SK-N-SH treated with all-trans-retinoic acid at 6 μM for 48 hours (cell line): Measurements from ENCODE around the gene VARS1.

Source experiments
- ARNTL ChIP-seq: fragments of 450-650 bp; formaldehyde crosslinking; IDR thresholded peaks from 2 replicates; pipeline ENCODE4 v1.5.0; 2020; ENCODE audit warnings: low read depth, mild to moderate bottlenecking, moderate library complexity, borderline replicate concordance
- TOX ChIP-seq: fragments of 250-450 bp; sonication (Bioruptor Pico); IDR thresholded peaks from 2 replicates; pipeline ENCODE4 v1.8.0; 2021; ENCODE audit warnings: mild to moderate bottlenecking, moderate library complexity, borderline replicate concordance
- ZC3H10 ChIP-seq: fragments of 250-450 bp; sonication (Bioruptor Pico); IDR thresholded peaks from 2 replicates; pipeline ENCODE4 v1.5.1; 2021; ENCODE audit warnings: mild to moderate bottlenecking, moderate library complexity

DNA sequence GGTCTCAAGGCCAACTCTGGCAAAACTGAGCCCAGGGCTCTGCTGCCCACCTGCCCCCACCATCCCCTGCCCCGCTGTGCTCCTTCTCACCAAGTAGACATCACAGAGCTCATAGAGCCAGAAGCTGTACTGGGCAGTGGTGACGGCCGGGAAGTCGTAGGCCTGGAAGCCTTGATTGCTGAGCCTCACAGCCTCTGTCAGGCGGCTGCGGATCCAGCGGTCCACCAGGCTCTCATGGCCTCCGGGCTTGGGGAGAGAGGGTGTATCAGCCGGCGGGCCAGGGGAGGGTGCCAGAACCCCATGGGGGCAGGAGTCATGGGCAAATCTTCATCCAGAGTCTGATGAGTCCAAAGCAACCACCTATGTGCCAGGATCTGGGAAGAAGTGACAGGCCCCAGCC, 15.6 kb downstream of the VARS1 start:
- TF ChIP-seq ARNTL (CRISPR knock-in tag) (no peak), TOX (CRISPR knock-in tag) (no peak), ZC3H10 (CRISPR knock-in tag) (no peak)
